Measurements from ENCODE around the gene NEURL3. TPM values are rescaled to one million over a fixed set of nuclear protein-coding genes. Genes with fewer than 3 reads are reported as not detected.

NEURL3 gene
- total and polyA plus RNA-seq, 2 of the 8 experiments (the other 6 are each of a cell fraction or from before 2014, with no cell fraction given): not detected

GRCh38 chr2:96534141-96534540, 29.0 kb upstream of the NEURL3 start (continued):
- TF ChIP-seq KDM1A (IDR thresholded peaks at IDR 0.05; ENCODE audit: borderline replicate concordance, low read length) (no peak), TAF1 (IDR thresholded peaks at IDR 0.05; ENCODE audit: low read depth, low read length) (no peak), ASH2L (IDR thresholded peaks at IDR 0.05; ENCODE audit: low read length) (no peak), YY1 (IDR thresholded peaks at IDR 0.05; ENCODE audit: low read depth, low read length) (no peak), KDM4A (IDR thresholded peaks at IDR 0.05; ENCODE audit: low read depth, low read length, severe bottlenecking) (no peak), SIRT6 (IDR thresholded peaks at IDR 0.05; ENCODE audit: low read length) (no peak)

Data from H1 (cell line).